ENCODE results near the gene TNRC6B. TPM values are rescaled to one million over a fixed set of nuclear protein-coding genes. Genes with fewer than 3 reads are reported as not detected.
"Not testable (repeated sequence)": the region's sequence is repeated elsewhere in the genome, so short reads cannot be mapped to it uniquely, and the experiment has no call there.

Gene TNRC6B
- polyA plus RNA-seq, 2 donors, result 2.3 to 8.2 TPM

- no peaks in the 10 kb centered on the region for H3K36me3 ChIP-seq (ENCODE audit: control insufficient read depth in 2 of 2, insufficient read depth in 2 of 2, low read length in 1 of 2)
- H3K9me3 ChIP-seq (ENCODE audit: control insufficient read depth in 2 of 2, insufficient read depth in 1 of 2, low read depth in 1 of 2, low read length in 1 of 2), result no peaks in the 10 kb centered on the region
- no peak overlapping the region for H3K4me3 ChIP-seq (ENCODE audit: low read depth in 1 of 2, low read length in 2 of 2)
- H3K27ac ChIP-seq (ENCODE audit: low read depth in 2 of 2, low read length in 1 of 2), result no peak overlapping the region
- 63 to 76% methylated on average over 5 of the region's 5 CpGs for WGBS, 2 donors
- H3K4me1 ChIP-seq (ENCODE audit: control insufficient read depth in 2 of 2, insufficient read depth in 2 of 2, low read length in 1 of 2), result no peaks in the 10 kb centered on the region
- H3K27me3 ChIP-seq (ENCODE audit: control insufficient read depth in 1 of 2, insufficient read depth in 2 of 2, low read length in 2 of 2), result no peaks in the 10 kb centered on the region
Observed at GRCh38 chr22:40376149-40376548, 198.4 kb downstream of the TNRC6B start.

GRCh38 chr22:40377931-40378330 is 200.2 kb downstream of the TNRC6B start:
- Histone ChIP-seq H3K4me1 (ENCODE audit: control insufficient read depth in 2 of 2, insufficient read depth in 2 of 2, low read length in 1 of 2) (no peaks in the 10 kb centered on the region), H3K27me3 (ENCODE audit: control insufficient read depth in 1 of 2, insufficient read depth in 2 of 2, low read length in 2 of 2) (no peaks in the 10 kb centered on the region), H3K9me3 (ENCODE audit: control insufficient read depth in 2 of 2, insufficient read depth in 1 of 2, low read depth in 1 of 2, low read length in 1 of 2) (no peaks in the 10 kb centered on the region), H3K27ac (ENCODE audit: low read depth in 2 of 2, low read length in 1 of 2) (no peak overlapping the region), H3K4me3 (ENCODE audit: low read depth in 1 of 2, low read length in 2 of 2) (no peak overlapping the region), H3K36me3 (ENCODE audit: control insufficient read depth in 2 of 2, insufficient read depth in 2 of 2, low read length in 1 of 2) (no peaks in the 10 kb centered on the region)
- WGBS, 2 donors, result 77 to 91% methylated on average over 2 of the region's 2 CpGs

GRCh38 chr22:40378448-40378847 is 200.7 kb downstream of the TNRC6B start:
- H3K36me3 ChIP-seq (ENCODE audit: control insufficient read depth in 2 of 2, insufficient read depth in 2 of 2, low read length in 1 of 2); H3K4me1 ChIP-seq (ENCODE audit: control insufficient read depth in 2 of 2, insufficient read depth in 2 of 2, low read length in 1 of 2); H3K4me3 ChIP-seq (ENCODE audit: low read depth in 1 of 2, low read length in 2 of 2); H3K27ac ChIP-seq (ENCODE audit: low read depth in 2 of 2, low read length in 1 of 2); H3K9me3 ChIP-seq (ENCODE audit: control insufficient read depth in 2 of 2, insufficient read depth in 1 of 2, low read depth in 1 of 2, low read length in 1 of 2); H3K27me3 ChIP-seq (ENCODE audit: control insufficient read depth in 1 of 2, insufficient read depth in 2 of 2, low read length in 2 of 2): not testable (repeated sequence)
- 94% methylated on average over 11 of the region's 11 CpGs for WGBS, 2 donors

GRCh38 chr22:40381461-40381860 is 203.7 kb downstream of the TNRC6B start:
- no peaks in the 10 kb centered on the region for H3K27me3 ChIP-seq (ENCODE audit: control insufficient read depth in 1 of 2, insufficient read depth in 2 of 2, low read length in 2 of 2)
- no peak overlapping the region for H3K4me3 ChIP-seq (ENCODE audit: low read depth in 1 of 2, low read length in 2 of 2)
- WGBS, 2 donors, result 93 to 97% methylated on average over 3 of the region's 3 CpGs
- no peak overlapping the region for H3K27ac ChIP-seq (ENCODE audit: low read depth in 2 of 2, low read length in 1 of 2)
- no peaks in the 10 kb centered on the region for H3K36me3 ChIP-seq (ENCODE audit: control insufficient read depth in 2 of 2, insufficient read depth in 2 of 2, low read length in 1 of 2)
- no peaks in the 10 kb centered on the region for H3K4me1 ChIP-seq (ENCODE audit: control insufficient read depth in 2 of 2, insufficient read depth in 2 of 2, low read length in 1 of 2)
- no peaks in the 10 kb centered on the region for H3K9me3 ChIP-seq (ENCODE audit: control insufficient read depth in 2 of 2, insufficient read depth in 1 of 2, low read depth in 1 of 2, low read length in 1 of 2)

- no peaks in the 10 kb centered on the region for H3K4me1 ChIP-seq (ENCODE audit: control insufficient read depth in 2 of 2, insufficient read depth in 2 of 2, low read length in 1 of 2)
- no peak overlapping the region for H3K27ac ChIP-seq (ENCODE audit: low read depth in 2 of 2, low read length in 1 of 2)
- H3K36me3 ChIP-seq (ENCODE audit: control insufficient read depth in 2 of 2, insufficient read depth in 2 of 2, low read length in 1 of 2), result no peaks in the 10 kb centered on the region
- no peak overlapping the region for H3K4me3 ChIP-seq (ENCODE audit: low read depth in 1 of 2, low read length in 2 of 2)
- H3K27me3 ChIP-seq (ENCODE audit: control insufficient read depth in 1 of 2, insufficient read depth in 2 of 2, low read length in 2 of 2), result no peaks in the 10 kb centered on the region
- H3K9me3 ChIP-seq (ENCODE audit: control insufficient read depth in 2 of 2, insufficient read depth in 1 of 2, low read depth in 1 of 2, low read length in 1 of 2), result no peaks in the 10 kb centered on the region
- 86% methylated on average over 3 of the region's 3 CpGs for WGBS, 2 donors
Observed at GRCh38 chr22:40383905-40384304, 206.2 kb downstream of the TNRC6B start.

- WGBS, 2 donors, result 44 to 65% methylated on average over 10 of the region's 10 CpGs
- H3K4me1 ChIP-seq (ENCODE audit: control insufficient read depth in 2 of 2, insufficient read depth in 2 of 2, low read length in 1 of 2), result no peaks in the 10 kb centered on the region
- H3K27me3 ChIP-seq (ENCODE audit: control insufficient read depth in 1 of 2, insufficient read depth in 2 of 2, low read length in 2 of 2), result no peaks in the 10 kb centered on the region
- H3K27ac ChIP-seq (ENCODE audit: low read depth in 2 of 2, low read length in 1 of 2), result peak overlapping the region; percentile 13 to 26
- no peaks in the 10 kb centered on the region for H3K9me3 ChIP-seq (ENCODE audit: control insufficient read depth in 2 of 2, insufficient read depth in 1 of 2, low read depth in 1 of 2, low read length in 1 of 2)
- no peak overlapping the region for H3K4me3 ChIP-seq (ENCODE audit: low read depth in 1 of 2, low read length in 2 of 2)
- H3K36me3 ChIP-seq (ENCODE audit: control insufficient read depth in 2 of 2, insufficient read depth in 2 of 2, low read length in 1 of 2), result peaks cover 0 to 2% of the 10 kb centered on the region in 2 donors
Observed at GRCh38 chr22:40385036-40385782, 207.5 kb downstream of the TNRC6B start.

Other genes with a start within 250 kb of the TNRC6B start
- gene TMA7B, start 217.5 kb upstream of the TNRC6B start, polyA plus RNA-seq, result under 1 TPM in 1 of 2 donors, not detected in 1; 0.14 TPM
- gene FAM83F, start 183.0 kb upstream of the TNRC6B start, polyA plus RNA-seq, result 10 to 100 TPM in 1 of 2 donors, 1 to 10 TPM in 1; 8.6 to 12.9 TPM
- 10 to 100 TPM; 22.0 to 33.3 TPM for gene ADSL, start 168.6 kb downstream of the TNRC6B start, polyA plus RNA-seq
- 100 to 1,000 TPM in 1 of 2 donors, 10 to 100 TPM in 1; 62.2 to 100 TPM for gene SGSM3, start 192.7 kb downstream of the TNRC6B start, polyA plus RNA-seq